ENCODE data around the gene B3GNT8.
"Not testable (repeated sequence)": the region's sequence is repeated elsewhere in the genome, so short reads cannot be mapped to it uniquely, and the experiment has no call there.

DNA sequence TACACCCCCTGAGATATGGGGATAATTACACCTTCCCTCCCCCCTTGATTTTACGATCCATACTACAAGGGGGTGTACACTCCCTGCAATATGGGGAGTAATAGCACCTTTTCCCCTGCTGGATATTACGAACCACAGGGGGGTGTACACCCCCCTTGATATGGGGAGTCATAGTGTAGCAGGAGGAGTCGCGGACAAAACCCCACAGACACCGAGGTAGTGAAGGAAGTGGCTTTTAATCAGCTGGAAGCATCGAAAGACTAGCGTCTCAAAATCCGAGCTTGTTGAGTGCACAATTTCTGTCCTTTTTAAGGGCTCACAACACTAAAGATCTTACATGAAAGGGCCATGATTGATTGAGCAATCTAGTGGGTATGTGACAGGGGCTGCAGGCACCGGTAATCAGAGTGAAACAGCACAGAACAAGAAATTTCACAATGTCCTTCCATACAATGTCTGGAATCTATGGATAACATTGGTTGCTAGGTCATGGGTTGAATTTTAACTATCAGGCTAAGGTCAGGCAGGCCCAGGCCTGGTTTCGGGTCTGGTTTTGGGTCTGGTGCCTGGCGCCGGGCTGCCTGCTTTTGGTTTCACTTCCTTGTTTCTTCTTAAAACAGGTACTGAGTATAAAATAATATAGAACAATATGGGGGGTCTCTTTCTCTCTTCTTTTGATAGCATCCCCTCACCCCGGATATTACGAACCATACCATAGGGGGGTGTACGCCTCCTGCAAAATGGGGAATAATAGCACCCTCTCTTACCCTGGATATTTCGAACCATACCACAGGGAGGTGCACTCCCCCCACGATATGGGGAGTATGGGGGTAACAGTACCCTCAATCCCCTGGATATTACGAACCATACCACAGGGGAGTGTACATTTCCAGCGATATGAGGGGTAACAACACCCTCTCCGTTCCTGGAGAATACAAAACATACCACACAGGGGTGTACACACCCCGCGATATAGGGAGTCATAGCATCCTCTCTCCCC lies 36.4 kb upstream of the B3GNT8 start:
- not testable (repeated sequence) for TF ChIP-seq ZNF70 (CRISPR knock-in tag; IDR thresholded peaks at IDR 0.05); SNAI2 (CRISPR knock-in tag; IDR thresholded peaks at IDR 0.05); ARNTL (CRISPR knock-in tag; IDR thresholded peaks at IDR 0.05; ENCODE audit: borderline replicate concordance, low read depth); ZC3H10 (CRISPR knock-in tag; IDR thresholded peaks at IDR 0.05); ZFP30 (CRISPR knock-in tag; IDR thresholded peaks at IDR 0.05); CSDC2 (CRISPR knock-in tag; IDR thresholded peaks at IDR 0.05); GLIS3 (CRISPR knock-in tag; IDR thresholded peaks at IDR 0.05); OSR1 (CRISPR knock-in tag; IDR thresholded peaks at IDR 0.05); ZNF565 (CRISPR knock-in tag; conservative IDR thresholded peaks at IDR 0.05; ENCODE audit: low read depth); BACH2 (CRISPR knock-in tag; IDR thresholded peaks at IDR 0.05; ENCODE audit: borderline replicate concordance)
- TF ChIP-seq, protein P1, sequence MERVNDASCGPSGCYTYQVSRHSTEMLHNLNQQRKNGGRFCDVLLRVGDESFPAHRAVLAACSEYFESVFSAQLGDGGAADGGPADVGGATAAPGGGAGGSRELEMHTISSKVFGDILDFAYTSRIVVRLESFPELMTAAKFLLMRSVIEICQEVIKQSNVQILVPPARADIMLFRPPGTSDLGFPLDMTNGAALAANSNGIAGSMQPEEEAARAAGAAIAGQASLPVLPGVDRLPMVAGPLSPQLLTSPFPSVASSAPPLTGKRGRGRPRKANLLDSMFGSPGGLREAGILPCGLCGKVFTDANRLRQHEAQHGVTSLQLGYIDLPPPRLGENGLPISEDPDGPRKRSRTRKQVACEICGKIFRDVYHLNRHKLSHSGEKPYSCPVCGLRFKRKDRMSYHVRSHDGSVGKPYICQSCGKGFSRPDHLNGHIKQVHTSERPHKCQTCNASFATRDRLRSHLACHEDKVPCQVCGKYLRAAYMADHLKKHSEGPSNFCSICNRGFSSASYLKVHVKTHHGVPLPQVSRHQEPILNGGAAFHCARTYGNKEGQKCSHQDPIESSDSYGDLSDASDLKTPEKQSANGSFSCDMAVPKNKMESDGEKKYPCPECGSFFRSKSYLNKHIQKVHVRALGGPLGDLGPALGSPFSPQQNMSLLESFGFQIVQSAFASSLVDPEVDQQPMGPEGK (CRISPR knock-in tag; IDR thresholded peaks at IDR 0.05; ENCODE audit: borderline replicate concordance) = not testable (repeated sequence)
- TF ChIP-seq, protein P2, sequence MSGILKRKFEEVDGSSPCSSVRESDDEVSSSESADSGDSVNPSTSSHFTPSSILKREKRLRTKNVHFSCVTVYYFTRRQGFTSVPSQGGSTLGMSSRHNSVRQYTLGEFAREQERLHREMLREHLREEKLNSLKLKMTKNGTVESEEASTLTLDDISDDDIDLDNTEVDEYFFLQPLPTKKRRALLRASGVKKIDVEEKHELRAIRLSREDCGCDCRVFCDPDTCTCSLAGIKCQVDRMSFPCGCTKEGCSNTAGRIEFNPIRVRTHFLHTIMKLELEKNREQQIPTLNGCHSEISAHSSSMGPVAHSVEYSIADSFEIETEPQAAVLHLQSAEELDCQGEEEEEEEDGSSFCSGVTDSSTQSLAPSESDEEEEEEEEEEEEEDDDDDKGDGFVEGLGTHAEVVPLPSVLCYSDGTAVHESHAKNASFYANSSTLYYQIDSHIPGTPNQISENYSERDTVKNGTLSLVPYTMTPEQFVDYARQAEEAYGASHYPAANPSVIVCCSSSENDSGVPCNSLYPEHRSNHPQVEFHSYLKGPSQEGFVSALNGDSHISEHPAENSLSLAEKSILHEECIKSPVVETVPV (CRISPR knock-in tag; IDR thresholded peaks at IDR 0.05) = not testable (repeated sequence)
- TF ChIP-seq, protein P3, sequence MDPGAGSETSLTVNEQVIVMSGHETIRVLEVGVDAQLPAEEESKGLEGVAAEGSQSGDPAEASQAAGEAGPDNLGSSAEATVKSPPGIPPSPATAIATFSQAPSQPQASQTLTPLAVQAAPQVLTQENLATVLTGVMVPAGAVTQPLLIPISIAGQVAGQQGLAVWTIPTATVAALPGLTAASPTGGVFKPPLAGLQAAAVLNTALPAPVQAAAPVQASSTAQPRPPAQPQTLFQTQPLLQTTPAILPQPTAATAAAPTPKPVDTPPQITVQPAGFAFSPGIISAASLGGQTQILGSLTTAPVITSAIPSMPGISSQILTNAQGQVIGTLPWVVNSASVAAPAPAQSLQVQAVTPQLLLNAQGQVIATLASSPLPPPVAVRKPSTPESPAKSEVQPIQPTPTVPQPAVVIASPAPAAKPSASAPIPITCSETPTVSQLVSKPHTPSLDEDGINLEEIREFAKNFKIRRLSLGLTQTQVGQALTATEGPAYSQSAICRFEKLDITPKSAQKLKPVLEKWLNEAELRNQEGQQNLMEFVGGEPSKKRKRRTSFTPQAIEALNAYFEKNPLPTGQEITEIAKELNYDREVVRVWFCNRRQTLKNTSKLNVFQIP (CRISPR knock-in tag; IDR thresholded peaks at IDR 0.05; ENCODE audit: borderline replicate concordance, low read depth) = not testable (repeated sequence)

Data from SK-N-SH treated with all-trans-retinoic acid at 6 μM for 48 hours (cell line).